Ammon's horn (tissue), 1 donor: Measurements from ENCODE around the gene FAP.

Experiments
- DNase-seq: peaks from one replicate; pipeline ENCODE4 v3.0.0-alpha.2; 2016; ENCODE audit warnings: low spot score

FAP gene

DNA sequence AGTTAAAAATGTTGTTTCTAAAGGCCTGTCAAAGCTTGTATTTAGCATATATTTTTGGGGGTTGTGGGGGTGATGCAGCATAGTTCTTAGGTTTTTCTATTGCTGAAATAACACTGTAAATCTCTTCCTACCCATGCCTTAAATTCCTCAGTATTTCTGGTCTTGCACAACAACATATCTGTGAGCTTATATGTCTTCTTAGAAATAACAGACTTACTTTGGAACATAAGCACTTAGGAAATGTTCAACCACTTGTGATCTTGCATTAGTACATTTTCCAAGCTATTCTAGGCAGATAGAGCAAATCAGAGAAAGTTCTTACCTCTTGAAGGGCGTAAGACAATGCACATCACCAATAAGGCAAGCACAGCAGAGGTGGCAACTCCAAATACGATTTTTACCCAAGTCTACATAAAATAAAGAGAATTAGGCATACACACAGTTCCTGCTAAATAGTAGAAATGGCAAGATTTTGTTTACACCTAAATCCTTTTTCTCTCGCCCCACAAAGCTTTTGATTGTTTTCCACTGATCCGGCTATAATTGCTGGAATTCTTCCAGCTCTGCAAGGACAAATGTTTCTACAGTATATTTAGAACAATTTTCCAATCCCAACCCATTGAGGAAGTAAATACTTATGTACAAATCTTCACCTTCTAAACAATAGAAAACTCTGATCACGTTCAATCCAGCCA is 512 bp downstream of the FAP start:
- no peak for DNase-seq

DNA sequence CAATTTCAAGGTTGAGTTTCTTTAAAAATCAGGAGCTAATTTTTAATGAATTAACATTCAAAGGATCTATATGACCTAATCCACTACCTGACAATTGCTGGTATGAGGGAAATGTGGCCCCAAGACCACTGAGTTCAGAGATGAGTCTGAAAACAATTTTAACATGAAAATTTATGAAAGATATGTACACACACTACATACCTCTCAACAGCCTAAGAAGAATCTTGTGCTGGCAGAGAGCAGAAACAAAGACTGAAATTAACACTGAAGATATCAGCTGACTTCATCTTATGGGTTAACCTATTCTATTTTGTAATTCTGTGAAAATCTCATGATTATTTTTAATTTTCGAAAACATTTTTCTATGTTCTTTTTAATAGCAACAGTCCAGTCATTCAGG is 1.7 kb downstream of the FAP start:
- no peak for DNase-seq

DNA sequence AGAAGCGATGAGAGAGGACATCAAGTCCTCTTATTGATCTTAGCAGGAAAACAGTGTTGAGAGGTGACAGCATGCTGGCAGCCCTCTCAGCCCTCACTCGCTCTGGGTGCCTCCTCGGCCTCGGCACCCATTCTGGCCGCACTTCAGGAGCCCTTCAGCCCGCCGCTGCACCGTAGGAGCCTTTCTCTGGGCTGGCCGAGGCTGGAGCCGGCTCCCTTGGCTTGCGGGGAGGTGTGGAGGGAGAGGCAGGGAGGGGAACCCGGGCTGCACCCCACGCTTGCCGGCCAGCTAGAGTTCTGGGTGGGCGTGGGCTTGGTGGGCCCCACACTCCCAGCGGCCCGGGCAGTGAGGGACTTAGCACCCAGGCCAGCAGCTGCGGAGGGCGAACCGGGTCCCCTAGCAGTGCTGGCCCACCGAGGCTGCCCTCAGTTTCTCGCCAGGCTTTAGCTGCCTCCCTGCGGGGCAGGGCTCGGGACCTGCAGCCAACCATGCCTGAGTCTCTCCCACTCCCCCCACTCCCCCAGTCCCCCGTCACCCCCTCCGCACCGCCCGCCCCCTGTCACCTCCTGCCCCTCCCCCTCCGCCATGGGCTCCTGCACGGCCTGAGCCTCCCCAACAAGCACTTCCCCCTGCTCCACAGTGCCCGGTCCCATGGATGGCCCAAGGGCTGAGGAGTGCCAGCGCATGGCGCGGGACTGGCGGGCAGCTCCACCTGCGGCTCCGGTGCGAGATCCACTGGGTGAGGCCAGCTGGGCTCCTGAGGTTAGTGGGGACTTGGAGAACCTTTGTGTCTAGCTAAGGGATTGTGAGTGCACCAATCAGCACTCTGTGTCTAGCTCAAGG is 8.4 kb downstream of the FAP start:
- DNase-seq: no peak

GRCh38 chr2:162233197-162233596 is 10.0 kb downstream of the FAP start:
- no peak for DNase-seq

GRCh38 chr2:162232671-162233070 is 10.6 kb downstream of the FAP start:
- DNase-seq: no peak

GRCh38 chr2:162232027-162232426 is 11.2 kb downstream of the FAP start:
- no peak for DNase-seq

- no peak for DNase-seq
Measured at GRCh38 chr2:162230761-162231160, 12.5 kb downstream of the FAP start.

GRCh38 chr2:162226836-162227235 is 16.4 kb downstream of the FAP start:
- DNase-seq: no peak

DNA sequence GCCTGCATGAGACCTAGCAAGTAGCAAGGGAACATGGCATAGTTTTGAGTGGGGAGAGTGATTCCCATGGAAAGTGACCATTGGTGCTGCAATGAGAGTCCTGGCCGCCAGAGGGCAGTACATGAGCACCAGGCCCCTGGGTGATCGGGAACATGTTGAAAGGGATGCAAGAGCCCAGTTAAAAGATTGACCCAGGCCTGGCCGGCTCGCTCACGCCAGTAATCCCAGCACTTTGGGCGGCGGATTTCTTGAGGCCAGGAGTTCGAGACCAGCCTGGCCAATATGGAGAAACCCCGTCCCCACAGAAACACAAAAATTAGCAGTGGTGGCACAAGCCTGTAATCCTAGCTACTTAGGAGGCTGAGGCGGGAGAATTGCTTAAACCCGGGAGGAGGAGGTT is 22.2 kb downstream of the FAP start:
- peak; percentile 71 for DNase-seq

GRCh38 chr2:162220368-162220767 is 22.9 kb downstream of the FAP start:
- no peak for DNase-seq

GRCh38 chr2:162219426-162219825 is 23.8 kb downstream of the FAP start:
- DNase-seq: no peak

DNA sequence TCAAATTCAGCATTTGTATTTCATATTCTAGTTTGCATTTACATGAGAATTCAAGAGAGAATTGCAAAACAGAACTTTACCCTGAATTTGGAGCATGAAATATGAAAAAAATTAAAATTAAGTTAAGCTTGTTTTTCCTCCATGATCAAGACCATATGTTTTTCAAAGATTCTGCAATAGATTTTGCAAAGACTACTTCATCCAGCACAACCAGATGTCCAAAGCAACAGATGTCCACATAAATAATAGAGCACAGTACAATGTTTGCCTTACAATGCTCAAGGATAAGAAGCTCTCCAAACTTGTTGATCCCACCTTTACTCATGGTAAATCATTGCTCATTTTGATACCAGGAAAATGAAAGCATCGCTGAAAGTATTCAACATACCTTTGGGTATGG is 25.6 kb downstream of the FAP start:
- no peak for DNase-seq

DNA sequence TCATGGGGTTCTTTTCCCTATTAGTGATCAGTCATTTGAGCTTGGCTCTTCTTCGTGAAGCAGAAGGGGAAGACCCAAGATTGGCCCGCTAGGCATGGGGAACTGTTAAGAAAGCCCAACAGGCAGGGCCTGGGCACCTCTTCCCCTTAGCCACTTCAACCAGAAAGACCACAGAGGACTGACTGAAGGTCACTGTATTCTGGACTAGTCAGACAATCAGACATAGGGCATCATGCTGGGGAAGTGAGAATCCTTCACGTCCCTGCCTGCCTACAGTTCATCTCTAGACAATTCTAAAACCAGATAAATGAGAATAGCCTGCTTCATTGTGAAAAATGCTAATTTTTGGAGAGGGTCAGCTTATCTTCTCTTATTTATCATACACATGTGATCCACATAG is 28.1 kb downstream of the FAP start:
- DNase-seq: no peak

- no peak for DNase-seq
Measured at GRCh38 chr2:162212366-162212765, 30.9 kb downstream of the FAP start.

GRCh38 chr2:162211732-162212131 is 31.5 kb downstream of the FAP start:
- no peak for DNase-seq

GRCh38 chr2:162210385-162210784 is 32.9 kb downstream of the FAP start:
- no peak for DNase-seq

DNA sequence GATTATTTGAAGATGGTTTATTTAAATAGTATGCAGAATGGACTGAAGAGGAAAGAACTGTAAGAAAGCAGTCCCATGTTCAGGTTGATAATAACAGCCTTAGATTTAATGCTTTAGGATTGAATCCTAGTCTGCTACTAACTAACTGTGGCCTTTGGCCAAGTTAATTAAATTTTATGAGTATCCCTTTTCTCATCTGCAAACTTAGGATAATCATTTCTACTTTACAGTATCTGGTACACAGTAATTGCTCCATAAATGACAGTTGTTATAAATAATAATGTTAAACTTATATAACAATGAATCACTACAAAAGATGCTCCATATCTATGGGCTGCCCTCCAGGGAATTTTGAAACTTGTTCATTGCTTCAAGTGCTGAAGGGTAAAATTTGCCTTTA is 41.0 kb downstream of the FAP start:
- DNase-seq: no peak

DNA sequence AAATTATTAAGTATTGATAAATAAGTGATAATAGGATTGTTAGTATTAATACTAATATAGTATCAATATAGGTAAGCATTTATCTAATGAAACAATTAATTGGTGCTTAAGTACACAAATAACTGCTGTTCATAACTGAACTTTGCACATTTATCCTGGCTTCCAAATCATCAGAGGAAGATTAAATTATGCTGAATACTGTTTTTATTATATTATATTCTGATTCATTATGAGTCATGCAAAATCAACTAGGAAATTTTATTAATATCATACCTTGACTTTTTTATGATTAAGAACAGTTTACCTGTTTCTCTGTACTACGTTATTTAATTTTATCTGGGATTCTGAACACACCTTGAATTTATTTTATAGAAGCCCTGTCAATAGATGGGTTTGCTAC is 42.6 kb downstream of the FAP start:
- no peak for DNase-seq

DNA sequence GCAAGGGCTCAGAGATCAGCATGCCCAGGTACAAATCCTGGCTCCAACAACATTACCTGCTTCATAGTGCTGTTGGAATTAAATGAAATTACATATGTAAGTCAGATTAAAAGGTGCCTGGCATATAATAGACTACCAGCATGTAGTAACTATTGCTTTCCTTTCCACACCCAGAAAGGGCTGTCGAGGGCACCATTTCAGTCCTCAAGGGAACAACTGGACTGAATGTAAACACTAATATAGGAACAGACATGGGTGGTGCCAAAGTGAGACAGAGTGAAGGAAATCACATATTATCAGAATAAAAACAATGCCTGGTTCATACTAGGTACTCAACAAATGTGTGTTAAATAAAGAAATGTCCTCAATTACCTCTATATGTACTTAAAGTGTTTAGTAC is 43.3 kb downstream of the FAP start:
- DNase-seq: no peak

DNA sequence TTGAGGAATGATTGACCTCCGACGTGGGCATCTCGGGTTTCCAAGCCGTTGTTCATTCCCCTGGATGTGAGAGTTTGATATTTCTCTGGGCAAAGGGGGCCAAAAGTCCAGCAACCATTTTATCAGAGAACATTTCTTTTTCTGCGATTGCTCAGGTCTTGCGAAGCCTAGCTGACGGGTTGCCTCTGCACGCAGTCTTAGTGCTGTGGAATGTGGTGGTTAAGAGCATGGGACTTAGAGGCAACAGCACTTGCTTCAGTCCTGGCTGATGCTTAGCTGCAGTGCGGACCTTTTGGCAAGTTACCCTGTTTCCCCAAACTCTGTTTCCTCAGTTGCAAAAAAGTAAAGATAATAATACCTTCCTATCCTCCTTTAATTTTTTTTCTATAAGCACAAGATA is 45.0 kb downstream of the FAP start:
- no peak for DNase-seq

- DNase-seq: no peak
Measured at GRCh38 chr2:162197069-162197825, 46.0 kb downstream of the FAP start.

DNA sequence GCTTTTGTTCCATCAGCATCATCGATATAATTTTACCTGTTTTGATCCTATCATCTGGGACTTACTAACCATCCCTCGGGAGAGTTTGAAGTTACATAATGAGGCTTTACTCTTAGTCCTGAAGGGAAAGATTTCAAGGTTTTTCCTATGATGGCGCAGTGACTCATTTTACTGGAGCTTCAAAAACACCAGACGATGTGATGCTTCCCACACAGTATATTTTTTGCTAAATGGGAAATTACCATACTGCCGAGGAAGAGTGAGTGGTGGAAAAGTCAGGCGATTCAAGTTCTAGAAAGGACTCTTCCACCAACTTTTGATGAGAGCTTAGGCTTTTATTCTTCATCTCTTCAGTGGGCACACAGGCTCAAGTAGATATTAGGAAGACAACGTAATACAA is 46.6 kb downstream of the FAP start:
- peak; percentile 49 for DNase-seq

- DNase-seq: no peak
Measured at GRCh38 chr2:162188451-162188850, 54.8 kb downstream of the FAP start.
